ENCODE measurements around the gene ZNF474. TPM values are rescaled to one million over a fixed set of nuclear protein-coding genes. Genes with fewer than 3 reads are reported as not detected.

ZNF474 gene
- 1 to 10 TPM in 3 of 4 donors, not detected in 1; 1.0 to 2.0 (median 1.4) TPM for total RNA-seq

GRCh38 chr5:122129306-122129705 lies at the start of gene ZNF474:
ZNF474 (plus strand) TSS chr5:122129546; CDS start chr5:122151991, 22,445 bp downstream.
- Histone ChIP-seq H3K4me1 (peaks cover 17% of the 10 kb centered on the region), H3K9me3 (no peaks in the 10 kb centered on the region), H3K4me3 (no peak within 1 kb of the TSS), H3K27ac (no peak within 1 kb of the TSS), H3K27me3 (no peaks in the 10 kb centered on the region), H3K36me3 (no peaks in the 10 kb centered on the region)
- 18% methylated on average over 4 of the region's 4 CpGs for WGBS
- DNase-seq (ENCODE audit: low spot score in 2 of 2), result no peak
- TF ChIP-seq POLR2AphosphoS5 (IDR thresholded peaks at IDR 0.05), result no peak
- no peak for TF ChIP-seq EP300 (IDR thresholded peaks at IDR 0.05)
- TF ChIP-seq POLR2A (IDR thresholded peaks at IDR 0.05), result no peak
- no peak for TF ChIP-seq CTCF (IDR thresholded peaks at IDR 0.05)

- no peak for TF ChIP-seq CTCF (IDR thresholded peaks at IDR 0.05)
- peak overlapping the region; percentile 12 for H3K27ac ChIP-seq
- DNase-seq (ENCODE audit: low spot score in 2 of 2), result no peak
- no peaks in the 10 kb centered on the region for H3K36me3 ChIP-seq
- H3K4me3 ChIP-seq, result no peak overlapping the region
- peaks cover 30% of the 10 kb centered on the region for H3K4me1 ChIP-seq
- H3K27me3 ChIP-seq, result peaks cover 4% of the 10 kb centered on the region
- H3K9me3 ChIP-seq, result no peaks in the 10 kb centered on the region
- 56% methylated on average over 2 of the region's 2 CpGs for WGBS
These were observed 47.8 kb upstream of the ZNF474 start for GRCh38 chr5:122081541-122081940.

GRCh38 chr5:122083535-122083934 lies 45.8 kb upstream of the ZNF474 start:
- Histone ChIP-seq H3K36me3 (no peaks in the 10 kb centered on the region), H3K4me3 (no peak overlapping the region), H3K27me3 (no peaks in the 10 kb centered on the region), H3K9me3 (no peaks in the 10 kb centered on the region), H3K27ac (no peak overlapping the region), H3K4me1 (peaks cover 11% of the 10 kb centered on the region)
- 100% methylated on average over 1 of the region's 1 CpG for WGBS
- no peak for DNase-seq (ENCODE audit: low spot score in 2 of 2)
- TF ChIP-seq POLR2A (IDR thresholded peaks at IDR 0.05), result no peak

- Histone ChIP-seq H3K36me3 (no peaks in the 10 kb centered on the region), H3K9me3 (no peaks in the 10 kb centered on the region), H3K4me3 (no peak overlapping the region), H3K27ac (no peak overlapping the region), H3K27me3 (no peaks in the 10 kb centered on the region), H3K4me1 (peaks cover 10% of the 10 kb centered on the region)
- no peak for DNase-seq (ENCODE audit: low spot score in 2 of 2)
- no peak for TF ChIP-seq POLR2A (IDR thresholded peaks at IDR 0.05)
- TF ChIP-seq CTCF (IDR thresholded peaks at IDR 0.05), result no peak
- no peak for TF ChIP-seq POLR2AphosphoS5 (IDR thresholded peaks at IDR 0.05)
- no peak for TF ChIP-seq EP300 (IDR thresholded peaks at IDR 0.05)
- 58% methylated on average over 3 of the region's 3 CpGs for WGBS
These were observed 44.3 kb upstream of the ZNF474 start for GRCh38 chr5:122085041-122085440.

GRCh38 chr5:122089096-122090013 lies 40.0 kb upstream of the ZNF474 start:
- Histone ChIP-seq H3K27me3 (no peaks in the 10 kb centered on the region), H3K27ac (no peak overlapping the region), H3K36me3 (no peaks in the 10 kb centered on the region), H3K4me1 (peaks cover 6% of the 10 kb centered on the region), H3K9me3 (no peaks in the 10 kb centered on the region), H3K4me3 (no peak overlapping the region)
- 58% methylated on average over 2 of the region's 2 CpGs for WGBS
- no peak for TF ChIP-seq POLR2A (IDR thresholded peaks at IDR 0.05)
- TF ChIP-seq EP300 (IDR thresholded peaks at IDR 0.05), result no peak
- no peak for TF ChIP-seq POLR2AphosphoS5 (IDR thresholded peaks at IDR 0.05)
- no peak for TF ChIP-seq CTCF (IDR thresholded peaks at IDR 0.05)
- DNase-seq (ENCODE audit: low spot score in 2 of 2), result no peak
